Brain microvascular endothelial cell (primary cell): ENCODE results near the gene OSGIN1.

Experiments used
- DNase-seq: peaks from one replicate; pipeline ENCODE4 v3.0.0-alpha.2; 2020
- H3K27ac ChIP-seq: fragments of 250-450 bp; sonication (Bioruptor Pico); 2 replicates; pipeline ENCODE4 v1.5.1; 2020; ENCODE audit warnings: mild to moderate bottlenecking, moderate library complexity
- H3K27me3 ChIP-seq: fragments of 250-450 bp; sonication (Bioruptor Pico); replicated peaks from 2 replicates; pipeline ENCODE4 v1.5.1; 2020; ENCODE audit warnings: mild to moderate bottlenecking
- H3K36me3 ChIP-seq: fragments of 250-450 bp; sonication (Bioruptor Pico); replicated peaks from 2 replicates; pipeline ENCODE4 v1.5.1; 2020; ENCODE audit warnings: mild to moderate bottlenecking
- H3K4me3 ChIP-seq: 2 replicates; pipeline ENCODE4 v1.5.1; 2011; ENCODE audit warnings: low read depth, mild to moderate bottlenecking, control low read depth, low read length, moderate library complexity
- CTCF ChIP-seq: IDR thresholded peaks from 2 replicates; pipeline ENCODE4 v1.5.1; 2011; ENCODE audit warnings: low read depth, mild to moderate bottlenecking, moderate library complexity, low read length, control low read depth, inconsistent platforms; ENCODE audit errors: missing control alignments
- in situ Hi-C: cut with HindIII; loops from 2 replicates; pipeline ENCODE4 v1.10.0; 2017; ENCODE audit warnings: low sequenced_read_pairs, low pct_ligation_motif_present

Gene OSGIN1

GRCh38 chr16:83942074-83942473 lies 11.0 kb upstream of the OSGIN1 start:
- H3K27me3 ChIP-seq, result no peaks in the 10 kb centered on the region
- no peak overlapping the region for H3K27ac ChIP-seq
- H3K36me3 ChIP-seq, result no peaks in the 10 kb centered on the region
- in situ Hi-C loops, result no loop called here
- TF ChIP-seq CTCF, result no peak
- no peak for DNase-seq
- no peak overlapping the region for H3K4me3 ChIP-seq

DNA sequence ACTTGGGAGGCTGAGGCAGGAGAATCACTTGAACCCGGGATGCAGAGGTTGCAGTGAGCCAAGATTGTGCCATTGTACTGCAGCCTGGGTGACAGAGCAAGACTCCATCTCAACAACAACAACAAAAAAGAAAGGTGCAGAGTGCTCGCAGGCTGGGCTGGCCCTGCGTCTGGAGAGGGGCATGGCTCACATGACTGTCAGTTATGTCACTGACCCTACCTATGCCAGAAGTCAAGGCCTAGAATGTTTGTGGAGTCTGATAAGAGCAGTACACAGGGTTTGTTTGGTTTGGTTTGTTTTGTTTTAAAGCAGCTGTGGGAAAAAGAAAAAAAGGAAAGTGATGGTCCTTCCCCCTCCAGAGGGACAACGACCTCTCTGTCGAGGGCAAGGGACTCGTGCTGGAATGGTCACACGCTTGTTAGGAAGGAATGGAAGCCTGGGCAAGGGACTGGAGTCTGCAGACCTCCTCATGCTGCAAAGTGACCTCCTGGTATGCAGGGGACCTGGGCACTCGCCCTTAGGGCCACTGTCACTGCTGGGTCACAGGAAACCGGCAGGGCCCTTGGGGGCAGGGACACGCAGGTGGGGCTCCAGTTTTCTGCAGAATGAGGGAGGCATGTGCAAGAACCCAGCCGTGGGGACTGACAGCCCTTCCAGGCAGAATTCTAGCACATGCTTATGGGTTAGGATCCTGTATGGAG lies 10.1 kb upstream of the OSGIN1 start:
- Histone ChIP-seq H3K27me3 (no peaks in the 10 kb centered on the region), H3K4me3 (no peak overlapping the region), H3K36me3 (no peaks in the 10 kb centered on the region), H3K27ac (no peak overlapping the region)
- no peak for TF ChIP-seq CTCF
- DNase-seq, result no peak
- in situ Hi-C loops, result no loop called here

GRCh38 chr16:83943516-83944050 lies 9.5 kb upstream of the OSGIN1 start:
- in situ Hi-C loops, result no loop called here
- Histone ChIP-seq H3K36me3 (no peaks in the 10 kb centered on the region), H3K27ac (no peak overlapping the region)

GRCh38 chr16:83945587-83945986 lies 7.5 kb upstream of the OSGIN1 start:
- Histone ChIP-seq H3K4me3 (no peak overlapping the region), H3K36me3 (no peaks in the 10 kb centered on the region), H3K27me3 (no peaks in the 10 kb centered on the region), H3K27ac (no peak overlapping the region)
- no peak for TF ChIP-seq CTCF
- DNase-seq, result no peak
- in situ Hi-C loops, result no loop called here

More at GRCh38 chr16:83943516-83944050, 9.5 kb upstream of the OSGIN1 start:
- no peaks in the 10 kb centered on the region for H3K27me3 ChIP-seq
- no peak for DNase-seq
- TF ChIP-seq CTCF, result no peak
- no peak overlapping the region for H3K4me3 ChIP-seq

DNA sequence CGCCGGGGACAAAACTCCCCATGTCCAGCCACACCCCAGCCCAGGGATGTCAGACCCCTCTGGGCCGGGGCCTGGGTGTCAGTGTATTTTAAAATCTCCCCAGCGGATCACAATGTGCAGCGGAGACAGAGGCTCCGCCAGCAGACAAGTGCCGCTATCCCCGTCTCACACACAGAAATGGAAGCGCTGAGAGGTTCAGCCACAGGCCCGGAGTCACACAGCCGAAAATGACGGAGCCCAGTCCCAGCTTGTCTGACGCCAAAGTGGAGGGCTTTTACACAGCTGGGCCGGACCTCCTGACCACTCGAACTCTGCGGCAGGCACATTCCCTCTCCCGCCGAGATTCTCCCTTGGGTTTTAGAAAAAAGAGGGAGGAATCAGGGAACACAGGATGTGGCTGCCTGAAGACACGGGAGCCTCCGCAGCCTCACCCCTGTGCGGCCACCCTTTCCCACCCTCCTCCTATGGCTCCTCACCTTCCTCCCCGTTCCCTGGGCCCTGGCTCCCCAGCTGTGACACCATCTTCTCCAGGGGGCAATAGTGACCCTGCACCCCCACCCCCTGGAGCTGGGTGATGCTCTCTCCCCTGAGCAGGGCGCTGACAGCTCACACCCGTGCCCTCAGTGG lies 6.8 kb upstream of the OSGIN1 start:
- no peak for TF ChIP-seq CTCF
- in situ Hi-C loops, result no loop called here

More for the DNA sequence above, 6.8 kb upstream of the OSGIN1 start:
- H3K27ac ChIP-seq, result no peak overlapping the region
- H3K36me3 ChIP-seq, result no peaks in the 10 kb centered on the region
- no peaks in the 10 kb centered on the region for H3K27me3 ChIP-seq
- H3K4me3 ChIP-seq, result no peak overlapping the region
- no peak for DNase-seq
